Testis (tissue), 2 donors: ENCODE results near the gene MKKS.

Experiments
- POLR2A ChIP-seq: fragments of 450-650 bp; IDR thresholded peaks from one replicate; pipeline ENCODE4 v1.6.1; 2017; ENCODE audit warnings: antibody characterized with exemption, mild to moderate bottlenecking, moderate library complexity
- TF ChIP-seq, protein P1 (sequence below), 3 experiments: fragments of 450-650 bp in 2 of 3; fragments of 200-600 bp in 1 of 3; sonication (generic) in 1 of 3; IDR thresholded peaks; one replicate each; pipeline ENCODE4 v1.5.1; 2016 to 2019; ENCODE audit warnings: antibody characterized with exemption in 3 of 3, mild to moderate bottlenecking in 2 of 3, moderate library complexity in 1 of 3

DNA sequence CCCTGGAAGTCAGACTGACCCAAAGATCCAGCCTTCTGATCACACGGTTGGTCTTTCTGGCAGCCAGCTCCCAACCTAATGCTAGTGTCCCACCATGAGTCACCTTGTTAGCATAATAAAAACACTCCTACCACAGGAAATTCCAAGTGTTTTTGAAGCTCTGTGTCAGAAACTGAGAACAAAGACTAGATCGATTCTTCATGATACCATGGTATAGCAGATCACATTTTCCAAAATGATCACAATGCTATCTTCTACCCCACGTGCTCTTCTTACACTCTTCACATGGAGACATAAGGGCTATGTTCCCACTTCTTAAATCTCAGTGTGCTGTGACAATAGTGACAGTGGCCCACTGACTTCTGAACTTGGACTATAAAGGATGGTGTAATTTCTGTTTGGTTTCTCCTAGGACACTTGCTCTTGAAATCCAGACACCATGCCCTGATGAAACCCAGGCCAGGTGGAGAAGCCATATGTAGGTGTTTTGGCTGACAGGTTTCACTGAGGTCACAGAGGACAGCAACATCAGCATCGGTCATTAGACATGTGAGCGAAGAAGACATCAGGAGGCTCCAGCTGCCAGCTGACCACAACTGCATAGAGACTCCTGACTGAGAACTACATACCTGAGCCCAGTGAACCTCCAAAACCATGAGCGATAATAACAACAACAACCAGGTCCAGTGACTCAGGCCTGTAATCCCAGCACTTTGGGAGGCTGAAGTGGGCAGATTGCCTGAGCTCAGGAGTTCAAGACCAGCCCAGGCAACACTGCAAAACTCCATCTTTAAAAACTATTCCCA, 57.5 kb downstream of the MKKS start:
- TF ChIP-seq POLR2A = no peak
- TF ChIP-seq, protein P1, sequence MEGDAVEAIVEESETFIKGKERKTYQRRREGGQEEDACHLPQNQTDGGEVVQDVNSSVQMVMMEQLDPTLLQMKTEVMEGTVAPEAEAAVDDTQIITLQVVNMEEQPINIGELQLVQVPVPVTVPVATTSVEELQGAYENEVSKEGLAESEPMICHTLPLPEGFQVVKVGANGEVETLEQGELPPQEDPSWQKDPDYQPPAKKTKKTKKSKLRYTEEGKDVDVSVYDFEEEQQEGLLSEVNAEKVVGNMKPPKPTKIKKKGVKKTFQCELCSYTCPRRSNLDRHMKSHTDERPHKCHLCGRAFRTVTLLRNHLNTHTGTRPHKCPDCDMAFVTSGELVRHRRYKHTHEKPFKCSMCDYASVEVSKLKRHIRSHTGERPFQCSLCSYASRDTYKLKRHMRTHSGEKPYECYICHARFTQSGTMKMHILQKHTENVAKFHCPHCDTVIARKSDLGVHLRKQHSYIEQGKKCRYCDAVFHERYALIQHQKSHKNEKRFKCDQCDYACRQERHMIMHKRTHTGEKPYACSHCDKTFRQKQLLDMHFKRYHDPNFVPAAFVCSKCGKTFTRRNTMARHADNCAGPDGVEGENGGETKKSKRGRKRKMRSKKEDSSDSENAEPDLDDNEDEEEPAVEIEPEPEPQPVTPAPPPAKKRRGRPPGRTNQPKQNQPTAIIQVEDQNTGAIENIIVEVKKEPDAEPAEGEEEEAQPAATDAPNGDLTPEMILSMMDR (IDR thresholded peaks at IDR 0.05) = no peak
